Measurements from ENCODE around the gene GPR26. TPM values are rescaled to one million over a fixed set of nuclear protein-coding genes. Genes with fewer than 3 reads are reported as not detected.

GPR26 gene
- total RNA-seq, 1 donor from 2014 or later: 0.14 TPM

GRCh38 chr10:123677556-123677955 lies 11.4 kb downstream of the GPR26 start:
- Mint-ChIP-seq H3K27me3 (peaks cover 35% of the 10 kb centered on the region), H3K36me3 (no peaks in the 10 kb centered on the region), H3K27ac (no peak overlapping the region), H3K4me3 (no peak overlapping the region), H3K9me3 (no peaks in the 10 kb centered on the region), H3K4me1 (ENCODE audit: unreplicated experiment) (no peaks in the 10 kb centered on the region)
- DNase-seq (ENCODE audit: extremely low spot score, unreplicated experiment): no peak
- no peak for TF ChIP-seq CTCF (conservative IDR thresholded peaks at IDR 0.05)

- DNase-seq (ENCODE audit: extremely low spot score, unreplicated experiment): no peak
- Mint-ChIP-seq H3K36me3 (no peaks in the 10 kb centered on the region), H3K27me3 (peaks cover 33% of the 10 kb centered on the region), H3K9me3 (no peaks in the 10 kb centered on the region), H3K4me1 (ENCODE audit: unreplicated experiment) (no peaks in the 10 kb centered on the region), H3K4me3 (no peak overlapping the region), H3K27ac (no peak overlapping the region)
- TF ChIP-seq CTCF (conservative IDR thresholded peaks at IDR 0.05): no peak
Measured at GRCh38 chr10:123678376-123678775, 12.2 kb downstream of the GPR26 start.

- H3K27me3 Mint-ChIP-seq: peaks cover 19% of the 10 kb centered on the region
- no peaks in the 10 kb centered on the region for H3K36me3 Mint-ChIP-seq
- TF ChIP-seq CTCF (conservative IDR thresholded peaks at IDR 0.05): no peak
- no peaks in the 10 kb centered on the region for H3K4me1 Mint-ChIP-seq (ENCODE audit: unreplicated experiment)
- no peak overlapping the region for H3K27ac Mint-ChIP-seq
- DNase-seq (ENCODE audit: extremely low spot score, unreplicated experiment): no peak
- H3K9me3 Mint-ChIP-seq: no peaks in the 10 kb centered on the region
- H3K4me3 Mint-ChIP-seq: no peak overlapping the region
Measured at GRCh38 chr10:123681285-123681684, 15.1 kb downstream of the GPR26 start.

- no peak overlapping the region for H3K27ac Mint-ChIP-seq
- H3K4me1 Mint-ChIP-seq (ENCODE audit: unreplicated experiment): no peaks in the 10 kb centered on the region
- peaks cover 19% of the 10 kb centered on the region for H3K27me3 Mint-ChIP-seq
- no peak for DNase-seq (ENCODE audit: extremely low spot score, unreplicated experiment)
- no peaks in the 10 kb centered on the region for H3K9me3 Mint-ChIP-seq
- H3K4me3 Mint-ChIP-seq: no peak overlapping the region
- TF ChIP-seq CTCF (conservative IDR thresholded peaks at IDR 0.05): no peak
- H3K36me3 Mint-ChIP-seq: no peaks in the 10 kb centered on the region
Measured at GRCh38 chr10:123682477-123682876, 16.3 kb downstream of the GPR26 start.

GRCh38 chr10:123683459-123683858 lies 17.3 kb downstream of the GPR26 start:
- H3K36me3 Mint-ChIP-seq: no peaks in the 10 kb centered on the region
- no peaks in the 10 kb centered on the region for H3K4me1 Mint-ChIP-seq (ENCODE audit: unreplicated experiment)
- DNase-seq (ENCODE audit: extremely low spot score, unreplicated experiment): no peak
- no peak for TF ChIP-seq CTCF (conservative IDR thresholded peaks at IDR 0.05)
- no peak overlapping the region for H3K27ac Mint-ChIP-seq
- H3K9me3 Mint-ChIP-seq: no peaks in the 10 kb centered on the region
- no peak overlapping the region for H3K4me3 Mint-ChIP-seq
- H3K27me3 Mint-ChIP-seq: peaks cover 19% of the 10 kb centered on the region

- no peak for TF ChIP-seq CTCF (conservative IDR thresholded peaks at IDR 0.05)
- Mint-ChIP-seq H3K4me3 (no peak overlapping the region), H3K9me3 (no peaks in the 10 kb centered on the region), H3K27ac (no peak overlapping the region), H3K36me3 (no peaks in the 10 kb centered on the region), H3K27me3 (peaks cover 19% of the 10 kb centered on the region), H3K4me1 (ENCODE audit: unreplicated experiment) (no peaks in the 10 kb centered on the region)
- DNase-seq (ENCODE audit: extremely low spot score, unreplicated experiment): no peak
Measured at GRCh38 chr10:123683865-123684264, 17.7 kb downstream of the GPR26 start.
